Common myeloid progenitor, CD34-positive (primary cell): ENCODE results near the gene OSGIN1.

Source experiments
- CTCF ChIA-PET: fragments of 350-600 bp; sonication (Branson Sonifier 250); formaldehyde crosslinking; loops from one replicate; lab custom pipeline; 2021; ENCODE audit warnings: antibody characterized with exemption; lab: Charles Lee
- POLR2A ChIA-PET: fragments of 350-600 bp; sonication (Branson Sonifier 250); formaldehyde crosslinking; loops from one replicate; lab custom pipeline; 2021; ENCODE audit warnings: antibody characterized with exemption; lab: Charles Lee
- DNase-seq, 3 donors: peaks; one replicate each; pipeline versions ENCODE4 v3.0.0 to v3.0.0-alpha.2; 2013
- H3K27ac ChIP-seq, 2 experiments: 1 replicate in 1 of 2; 2 replicates in 1 of 2; pipeline ENCODE4 v1.7.0; 2013; ENCODE audit warnings: inconsistent platforms in 2 of 2, low read length in 2 of 2, mild to moderate bottlenecking in 2 of 2, low read depth in 1 of 2, moderate library complexity in 1 of 2; ENCODE audit not compliant: severe bottlenecking in 2 of 2, insufficient read depth in 1 of 2, poor library complexity in 1 of 2
- H3K27me3 ChIP-seq, 5 experiments: replicated peaks in 2 of 5; 1 replicate in 3 of 5; 2 replicates in 2 of 5; pipeline versions ENCODE4 v1.6.1 to v1.7.0; 2013; ENCODE audit warnings: low read length in 4 of 5, mild to moderate bottlenecking in 2 of 5, moderate library complexity in 2 of 5, inconsistent platforms in 1 of 5; ENCODE audit not compliant: insufficient read depth in 5 of 5, control insufficient read depth in 4 of 5
- H3K36me3 ChIP-seq, 4 experiments: 1 replicate in 2 of 4; 2 replicates in 2 of 4; pipeline versions ENCODE4 v1.6.1 to v1.7.0; 2013; ENCODE audit warnings: low read length in 3 of 4, control low read depth in 1 of 4, mild to moderate bottlenecking in 1 of 4; ENCODE audit not compliant: control insufficient read depth in 4 of 4, insufficient read depth in 4 of 4
- H3K4me1 ChIP-seq, 4 experiments: 1 replicate in 3 of 4; 2 replicates in 1 of 4; pipeline versions ENCODE4 v1.6.1 to v1.7.1; 2013; ENCODE audit warnings: low read length in 3 of 4, mild to moderate bottlenecking in 3 of 4, control low read depth in 1 of 4, inconsistent platforms in 1 of 4, moderate library complexity in 1 of 4; ENCODE audit not compliant: control insufficient read depth in 4 of 4, insufficient read depth in 4 of 4; ENCODE audit errors: control extremely low read depth in 1 of 4
- H3K4me3 ChIP-seq, 7 experiments: 1 replicate in 4 of 7; 2 replicates in 3 of 7; pipeline versions ENCODE4 v1.5.1 to v1.7.0; 2013; ENCODE audit warnings: mild to moderate bottlenecking in 7 of 7, low read length in 6 of 7, moderate library complexity in 6 of 7, inconsistent platforms in 2 of 7, low read depth in 2 of 7, control low read depth in 1 of 7; ENCODE audit not compliant: insufficient read depth in 4 of 7, control insufficient read depth in 1 of 7; ENCODE audit errors: extremely low read depth in 1 of 7
- H3K9me3 ChIP-seq, 5 experiments: 1 replicate in 4 of 5; 2 replicates in 1 of 5; pipeline versions ENCODE4 v1.6.1 to v1.7.1; 2013; ENCODE audit warnings: low read length in 4 of 5, mild to moderate bottlenecking in 2 of 5, inconsistent platforms in 1 of 5, low read depth in 1 of 5, moderate library complexity in 1 of 5; ENCODE audit not compliant: control insufficient read depth in 4 of 5, insufficient read depth in 2 of 5; ENCODE audit errors: control extremely low read depth in 1 of 5
- WGBS: methylation state at CpG from one replicate; pipeline ENCODE4 v1.1.5; 2013; ENCODE audit not compliant: insufficient coverage; 5-methylcytosine and 5-hydroxymethylcytosine counted together

Gene OSGIN1

GRCh38 chr16:83968306-83968851, 15.3 kb downstream of the OSGIN1 start:
- Histone ChIP-seq H3K4me3 (no peak overlapping the region), H3K27me3 (peaks cover 0 to 62% (median 18%) of the 10 kb centered on the region in 5 experiments), H3K9me3 (no peaks in the 10 kb centered on the region), H3K36me3 (no peaks in the 10 kb centered on the region), H3K27ac (no peak overlapping the region), H3K4me1 (peaks cover 0 to 4% (median 0%) of the 10 kb centered on the region in 4 experiments)
- no peak for DNase-seq
- POLR2A ChIA-PET, result no interaction called here
- CTCF ChIA-PET, result no interaction called here
- WGBS, result 3% methylated on average over 43 of the region's 87 CpGs

GRCh38 chr16:83968891-83969649, 16.0 kb downstream of the OSGIN1 start:
- H3K27me3 ChIP-seq, result peaks cover 3 to 69% (median 20%) of the 10 kb centered on the region in 5 experiments
- DNase-seq, result no peak
- H3K27ac ChIP-seq, result no peak overlapping the region
- 9% methylated on average over 42 of the region's 45 CpGs for WGBS
- ChIA-PET POLR2A (no interaction called here), CTCF (interaction anchor here (1.1 to 2.0 kb wide), 3 partner anchors 12 to 96 kb away, joined by 4 to 9 read pairs (median 6); no protein-coding TSS in a partner anchor)
- no peaks in the 10 kb centered on the region for H3K9me3 ChIP-seq
- H3K36me3 ChIP-seq, result no peaks in the 10 kb centered on the region
- no peak overlapping the region for H3K4me3 ChIP-seq
- peaks cover 0 to 4% (median 0%) of the 10 kb centered on the region in 4 experiments for H3K4me1 ChIP-seq

GRCh38 chr16:83969771-83970429, 16.9 kb downstream of the OSGIN1 start:
- Histone ChIP-seq H3K4me1 (peaks cover 0 to 4% (median 0%) of the 10 kb centered on the region in 4 experiments), H3K27ac (no peak overlapping the region), H3K4me3 (no peak overlapping the region), H3K9me3 (no peaks in the 10 kb centered on the region), H3K36me3 (no peaks in the 10 kb centered on the region), H3K27me3 (peaks cover 3 to 77% (median 20%) of the 10 kb centered on the region in 5 experiments)
- ChIA-PET POLR2A (no interaction called here), CTCF (interaction anchor here (1.1 to 2.0 kb wide), 3 partner anchors 13 to 96 kb away, joined by 4 to 9 read pairs (median 6); no protein-coding TSS in a partner anchor)
- WGBS, result 51% methylated on average over 8 of the region's 18 CpGs
- no peak for DNase-seq

- no peak overlapping the region for H3K4me3 ChIP-seq
- H3K4me1 ChIP-seq, result peaks cover 0 to 4% (median 0%) of the 10 kb centered on the region in 4 experiments
- POLR2A ChIA-PET, result no interaction called here
- H3K9me3 ChIP-seq, result no peaks in the 10 kb centered on the region
- CTCF ChIA-PET, result interaction anchor here (1.0 to 2.0 kb wide), 4 partner anchors 14 to 359 kb away, joined by 3 to 9 read pairs (median 5); no protein-coding TSS in a partner anchor
- no peaks in the 10 kb centered on the region for H3K36me3 ChIP-seq
- peaks cover 3 to 82% (median 20%) of the 10 kb centered on the region in 5 experiments for H3K27me3 ChIP-seq
- no peak for DNase-seq
- no peak overlapping the region for H3K27ac ChIP-seq
- 64% methylated on average over 4 of the region's 6 CpGs for WGBS
Observed at GRCh38 chr16:83970430-83970815, 17.4 kb downstream of the OSGIN1 start.

GRCh38 chr16:83971165-83972130, 18.4 kb downstream of the OSGIN1 start:
- Histone ChIP-seq H3K4me1 (peaks cover 0 to 4% (median 0%) of the 10 kb centered on the region in 4 experiments), H3K9me3 (no peaks in the 10 kb centered on the region), H3K4me3 (no peak overlapping the region), H3K27me3 (peaks cover 3 to 92% (median 20%) of the 10 kb centered on the region in 5 experiments), H3K27ac (no peak overlapping the region), H3K36me3 (no peaks in the 10 kb centered on the region)
- 80% methylated on average over 23 of the region's 27 CpGs for WGBS
- POLR2A ChIA-PET, result no interaction called here
- CTCF ChIA-PET, result interaction anchor here (0.7 to 2.0 kb wide), 4 partner anchors 56 to 358 kb away, joined by 3 to 9 read pairs (median 4); no protein-coding TSS in a partner anchor
- no peak for DNase-seq

- 92% methylated on average over 18 of the region's 19 CpGs for whole genome bisulfite sequencing
- Histone ChIP-seq H3K36me3 (no peaks in the 10 kb centered on the region), H3K27ac (no peak overlapping the region), H3K4me3 (no peak overlapping the region), H3K9me3 (peaks cover 0 to 2% (median 0%) of the 10 kb centered on the region in 5 experiments), H3K4me1 (peaks cover 0 to 4% (median 0%) of the 10 kb centered on the region in 4 experiments), H3K27me3 (peaks cover 3 to 94% (median 20%) of the 10 kb centered on the region in 5 experiments)
- DNase-seq, result no peak
- CTCF ChIA-PET, result no interaction called here
- POLR2A ChIA-PET, result no interaction called here
Observed at GRCh38 chr16:83972256-83973008, 19.4 kb downstream of the OSGIN1 start.
